IPS DF 6.9 (cell line): ENCODE measurements around the gene MUC5AC.

ENCODE experiments used
- DNase-seq: peaks from one replicate; pipeline ENCODE4 v3.0.0-alpha.2; 2013; ENCODE audit warnings: low read depth, low spot score
- H3K27ac ChIP-seq: one replicate; pipeline ENCODE4 v1.5.1; 2013; ENCODE audit warnings: low read length, control low read depth
- H3K27me3 ChIP-seq: 2 replicates; pipeline ENCODE4 v1.6.1; 2013; ENCODE audit warnings: mild to moderate bottlenecking, low read length; ENCODE audit not compliant: control insufficient read depth, insufficient read depth
- H3K36me3 ChIP-seq: 2 replicates; pipeline ENCODE4 v1.6.1; 2013; ENCODE audit warnings: low read length; ENCODE audit not compliant: control insufficient read depth, insufficient read depth
- H3K4me1 ChIP-seq: 2 replicates; pipeline ENCODE4 v1.6.1; 2013; ENCODE audit warnings: low read length; ENCODE audit not compliant: control insufficient read depth, insufficient read depth
- H3K4me3 ChIP-seq: 2 replicates; pipeline ENCODE4 v1.5.1; 2013; ENCODE audit warnings: mild to moderate bottlenecking, low read length
- H3K9me3 ChIP-seq: 2 replicates; pipeline ENCODE4 v1.6.1; 2013; ENCODE audit warnings: low read length, inconsistent platforms; ENCODE audit not compliant: control insufficient read depth, insufficient read depth
- WGBS: extraction: QIAGEN DNeasy Blood & Tissue Kit; methylation state at CpG from one replicate; pipeline ENCODE4 v1.1.7; 2013; ENCODE audit warnings: mixed read lengths, missing lambda C conversion rate; ENCODE audit not compliant: insufficient read length, insufficient coverage; 5-methylcytosine and 5-hydroxymethylcytosine counted together

The MUC5AC gene

DNA sequence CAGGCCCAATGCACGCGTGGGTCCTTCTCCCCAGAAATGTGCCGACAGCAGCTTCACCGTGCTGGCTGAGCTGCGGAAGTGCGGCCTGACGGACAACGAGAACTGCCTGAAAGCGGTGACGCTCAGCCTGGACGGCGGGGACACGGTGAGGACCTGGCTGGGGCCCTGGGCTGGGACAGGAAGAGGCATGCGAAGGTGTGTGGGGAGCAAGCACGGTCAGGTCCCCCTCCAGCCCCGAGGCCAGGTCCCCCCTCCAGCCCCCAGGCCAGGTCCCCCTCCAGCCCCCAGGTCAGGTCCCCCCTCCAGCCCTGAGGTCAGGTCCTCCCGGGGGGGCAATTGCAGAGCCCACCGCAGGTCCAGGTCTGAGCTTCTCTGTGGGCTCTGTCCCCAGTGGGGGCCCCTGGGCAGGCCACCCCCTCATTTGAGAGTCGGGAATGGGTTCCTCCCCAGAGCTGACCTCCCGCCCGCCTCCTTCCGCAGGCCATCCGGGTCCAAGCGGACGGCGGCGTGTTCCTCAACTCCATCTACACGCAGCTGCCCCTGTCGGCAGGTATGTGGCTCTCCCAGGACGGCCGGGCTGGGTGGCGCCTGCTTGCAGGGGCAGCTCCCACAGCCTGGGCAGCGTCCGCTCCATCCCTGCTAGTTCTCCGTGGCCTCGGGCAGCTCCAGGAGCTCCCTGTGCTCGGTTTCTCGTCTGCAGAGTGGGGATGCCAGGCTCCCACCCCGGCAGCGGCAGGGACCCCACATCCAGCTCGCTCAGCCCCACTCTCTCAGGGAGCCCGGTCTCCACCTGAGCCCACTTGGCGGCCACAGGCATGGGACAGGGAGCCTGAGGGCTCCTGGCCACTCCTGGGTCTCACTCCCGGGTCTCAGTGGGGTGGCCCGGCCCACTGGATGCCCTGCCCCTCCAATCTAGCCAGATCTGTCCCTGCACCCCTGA, 73.0 kb downstream of the MUC5AC start:
- H3K4me3 ChIP-seq = no peak overlapping the region
- no peak for DNase-seq
- no peaks in the 10 kb centered on the region for H3K4me1 ChIP-seq
- H3K36me3 ChIP-seq = no peaks in the 10 kb centered on the region; the same call in 1 of the 2 replicates
- no peaks in the 10 kb centered on the region; the same call in 1 of the 2 replicates for H3K9me3 ChIP-seq
- no CpG with 5 or more reads among the region's 45 CpGs for WGBS
- H3K27me3 ChIP-seq = no peaks in the 10 kb centered on the region
- no peak overlapping the region for H3K27ac ChIP-seq

DNA sequence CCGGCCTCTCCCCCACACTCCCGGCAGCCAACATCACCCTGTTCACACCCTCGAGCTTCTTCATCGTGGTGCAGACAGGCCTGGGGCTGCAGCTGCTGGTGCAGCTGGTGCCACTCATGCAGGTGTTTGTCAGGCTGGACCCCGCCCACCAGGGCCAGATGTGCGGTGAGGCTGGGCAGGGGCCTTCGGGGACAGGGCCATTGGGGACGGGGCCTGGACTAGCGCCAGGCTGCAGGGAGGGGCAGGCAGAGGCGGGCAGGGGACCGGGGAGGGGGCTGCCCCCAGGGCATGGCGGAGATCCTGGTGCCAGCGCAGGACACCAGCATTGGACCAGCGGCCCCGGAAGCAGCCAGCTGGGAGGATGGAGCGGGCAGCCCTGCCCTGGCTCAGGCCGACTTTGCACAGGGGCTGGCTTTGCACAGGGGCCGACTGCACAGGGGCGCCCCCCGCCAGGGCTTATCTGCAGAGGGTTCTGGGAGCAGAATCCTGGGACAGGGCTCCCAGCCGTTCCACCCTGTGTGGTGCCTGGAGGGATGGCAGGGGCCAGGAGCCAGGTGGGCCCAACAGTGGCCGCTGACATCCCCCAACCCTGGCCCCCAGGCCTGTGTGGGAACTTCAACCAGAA, 73.8 kb downstream of the MUC5AC start:
- H3K9me3 ChIP-seq = no peaks in the 10 kb centered on the region; the same call in 1 of the 2 replicates
- no peak overlapping the region for H3K27ac ChIP-seq
- DNase-seq = no peak
- WGBS = no CpG with 5 or more reads among the region's 22 CpGs
- H3K36me3 ChIP-seq = no peaks in the 10 kb centered on the region; the same call in 1 of the 2 replicates
- H3K27me3 ChIP-seq = no peaks in the 10 kb centered on the region
- H3K4me1 ChIP-seq = no peaks in the 10 kb centered on the region
- no peak overlapping the region for H3K4me3 ChIP-seq

DNA sequence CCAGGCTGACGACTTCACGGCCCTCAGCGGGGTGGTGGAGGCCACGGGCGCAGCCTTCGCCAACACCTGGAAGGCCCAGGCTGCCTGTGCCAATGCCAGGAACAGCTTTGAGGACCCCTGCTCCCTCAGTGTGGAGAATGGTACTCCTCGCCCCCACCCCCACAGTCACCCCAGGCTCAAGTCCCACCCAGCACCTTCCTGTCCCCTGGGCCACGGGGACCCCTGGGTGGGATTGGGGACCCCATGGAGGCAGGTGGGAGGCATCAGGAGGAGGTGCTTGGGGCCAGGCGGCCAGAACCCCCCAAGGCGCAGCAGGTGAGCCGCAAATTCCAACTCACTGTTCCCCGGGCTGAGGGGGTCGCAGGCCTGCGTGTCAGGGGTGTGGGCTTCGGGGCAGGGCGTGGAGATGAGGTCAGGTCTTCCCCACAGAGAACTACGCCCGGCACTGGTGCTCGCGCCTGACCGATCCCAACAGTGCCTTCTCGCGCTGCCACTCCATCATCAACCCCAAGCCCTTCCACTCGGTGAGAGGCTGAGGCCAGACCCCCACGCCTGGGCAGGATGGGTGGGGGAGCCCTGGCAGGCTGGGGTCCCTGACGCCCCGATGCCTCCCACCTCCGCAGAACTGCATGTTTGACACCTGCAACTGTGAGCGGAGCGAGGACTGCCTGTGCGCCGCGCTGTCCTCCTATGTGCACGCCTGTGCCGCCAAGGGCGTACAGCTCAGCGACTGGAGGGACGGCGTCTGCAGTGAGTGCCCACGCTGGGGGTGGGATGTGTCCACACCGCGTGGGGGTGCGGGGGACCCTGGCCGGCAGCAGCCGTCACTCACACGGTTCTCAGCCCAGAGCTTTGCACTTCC, 74.5 kb downstream of the MUC5AC start:
- no peaks in the 10 kb centered on the region for H3K27me3 ChIP-seq

DNA sequence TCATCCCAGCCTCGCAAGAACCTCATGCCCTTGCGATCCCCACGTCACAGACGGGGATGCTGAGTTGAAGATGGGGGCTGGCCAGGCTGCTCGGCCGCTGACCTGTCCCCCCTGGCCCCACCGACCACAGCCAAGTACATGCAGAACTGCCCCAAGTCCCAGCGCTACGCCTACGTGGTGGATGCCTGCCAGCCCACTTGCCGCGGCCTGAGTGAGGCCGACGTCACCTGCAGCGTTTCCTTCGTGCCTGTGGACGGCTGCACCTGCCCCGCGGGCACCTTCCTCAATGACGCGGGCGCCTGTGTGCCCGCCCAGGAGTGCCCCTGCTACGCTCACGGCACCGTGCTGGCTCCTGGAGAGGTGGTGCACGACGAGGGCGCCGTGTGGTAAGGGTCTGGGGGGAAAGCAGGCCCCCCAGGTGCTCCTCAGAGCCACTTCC, 75.1 kb downstream of the MUC5AC start:
- no CpG with 5 or more reads among the region's 30 CpGs for WGBS
- no peaks in the 10 kb centered on the region; the same call in 1 of the 2 replicates for H3K36me3 ChIP-seq
- H3K4me3 ChIP-seq = no peak overlapping the region
- H3K4me1 ChIP-seq = no peaks in the 10 kb centered on the region
- no peaks in the 10 kb centered on the region; the same call in 1 of the 2 replicates for H3K9me3 ChIP-seq
- H3K27ac ChIP-seq = no peak overlapping the region
- DNase-seq = no peak
- H3K27me3 ChIP-seq = no peaks in the 10 kb centered on the region

More for the DNA sequence above, 74.5 kb downstream of the MUC5AC start:
- Histone ChIP-seq H3K4me3 (no peak overlapping the region), H3K9me3 (no peaks in the 10 kb centered on the region; the same call in 1 of the 2 replicates), H3K27ac (no peak overlapping the region), H3K4me1 (no peaks in the 10 kb centered on the region), H3K36me3 (no peaks in the 10 kb centered on the region; the same call in 1 of the 2 replicates)
- WGBS = no CpG with 5 or more reads among the region's 46 CpGs
- DNase-seq = no peak

DNA sequence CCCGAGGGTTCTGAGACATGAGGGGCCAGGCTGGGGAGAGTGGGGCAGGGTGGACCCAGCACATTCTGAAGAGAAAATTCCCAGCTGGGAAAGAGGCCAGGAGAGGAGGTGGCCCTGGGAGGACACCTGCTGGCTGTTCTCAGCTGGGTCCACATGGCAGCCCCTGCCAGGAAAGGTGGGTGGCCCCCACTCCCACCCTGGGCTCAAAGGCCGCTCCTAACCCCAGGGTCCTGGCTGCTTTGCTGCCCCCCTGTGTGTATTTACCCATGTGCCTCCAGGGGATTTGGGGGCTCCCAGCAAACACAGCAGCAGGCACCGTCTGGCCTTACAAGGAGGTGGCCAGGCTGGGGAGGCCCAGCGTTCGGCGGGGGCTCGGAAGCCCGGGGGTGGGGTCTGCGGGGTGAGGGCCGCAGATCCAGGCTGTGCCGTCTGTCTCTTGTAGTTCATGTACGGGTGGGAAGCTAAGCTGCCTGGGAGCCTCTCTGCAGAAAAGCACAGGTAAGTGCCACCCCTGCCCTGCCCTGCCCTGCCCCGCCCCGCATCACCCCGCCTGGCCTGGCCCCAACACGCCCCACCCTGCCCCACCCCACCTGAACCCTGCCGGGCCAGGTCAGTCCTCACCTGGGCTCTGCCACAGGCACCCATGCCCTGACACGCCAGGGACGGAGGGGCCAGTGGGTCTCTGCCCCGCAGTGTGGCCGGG, 75.7 kb downstream of the MUC5AC start:
- no CpG with 5 or more reads among the region's 21 CpGs for whole genome bisulfite sequencing
- H3K4me3 ChIP-seq = no peak overlapping the region
- no peaks in the 10 kb centered on the region for H3K27me3 ChIP-seq
- H3K9me3 ChIP-seq = no peaks in the 10 kb centered on the region; the same call in 1 of the 2 replicates
- no peaks in the 10 kb centered on the region for H3K4me1 ChIP-seq
- H3K27ac ChIP-seq = no peak overlapping the region
- DNase-seq = no peak
- no peaks in the 10 kb centered on the region; the same call in 1 of the 2 replicates for H3K36me3 ChIP-seq

DNA sequence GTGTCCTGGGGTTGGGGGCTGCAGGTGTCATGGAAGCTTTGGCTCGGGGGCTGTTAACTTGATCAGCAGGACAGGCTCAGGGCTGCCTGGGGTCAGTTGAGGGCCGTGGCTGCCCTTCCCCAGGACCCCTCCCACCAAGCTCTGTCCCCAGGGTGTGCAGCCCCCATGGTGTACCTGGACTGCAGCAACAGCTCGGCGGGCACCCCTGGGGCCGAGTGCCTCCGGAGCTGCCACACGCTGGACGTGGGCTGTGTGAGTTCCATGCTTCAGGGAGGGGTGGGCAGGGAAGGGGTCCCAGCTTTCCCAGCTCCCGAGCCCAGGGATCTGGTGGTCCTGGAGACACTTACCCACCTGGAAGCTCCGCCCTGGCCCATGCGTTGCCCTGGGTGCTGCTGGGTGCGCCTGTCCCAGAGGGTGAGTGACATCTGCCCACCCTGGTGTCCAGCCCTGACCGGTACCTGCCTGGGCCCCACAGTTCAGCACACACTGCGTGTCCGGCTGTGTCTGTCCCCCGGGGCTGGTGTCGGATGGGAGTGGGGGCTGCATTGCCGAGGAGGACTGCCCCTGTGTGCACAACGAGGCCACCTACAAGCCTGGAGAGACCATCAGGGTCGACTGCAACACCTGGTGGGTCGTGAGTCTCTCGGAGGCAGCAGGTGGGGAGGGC, 76.4 kb downstream of the MUC5AC start:
- Histone ChIP-seq H3K4me1 (no peaks in the 10 kb centered on the region), H3K27ac (no peak overlapping the region), H3K9me3 (no peaks in the 10 kb centered on the region; the same call in 1 of the 2 replicates), H3K27me3 (no peaks in the 10 kb centered on the region), H3K36me3 (no peaks in the 10 kb centered on the region; the same call in 1 of the 2 replicates), H3K4me3 (no peak overlapping the region)
- no peak for DNase-seq
- no CpG with 5 or more reads among the region's 22 CpGs for WGBS

DNA sequence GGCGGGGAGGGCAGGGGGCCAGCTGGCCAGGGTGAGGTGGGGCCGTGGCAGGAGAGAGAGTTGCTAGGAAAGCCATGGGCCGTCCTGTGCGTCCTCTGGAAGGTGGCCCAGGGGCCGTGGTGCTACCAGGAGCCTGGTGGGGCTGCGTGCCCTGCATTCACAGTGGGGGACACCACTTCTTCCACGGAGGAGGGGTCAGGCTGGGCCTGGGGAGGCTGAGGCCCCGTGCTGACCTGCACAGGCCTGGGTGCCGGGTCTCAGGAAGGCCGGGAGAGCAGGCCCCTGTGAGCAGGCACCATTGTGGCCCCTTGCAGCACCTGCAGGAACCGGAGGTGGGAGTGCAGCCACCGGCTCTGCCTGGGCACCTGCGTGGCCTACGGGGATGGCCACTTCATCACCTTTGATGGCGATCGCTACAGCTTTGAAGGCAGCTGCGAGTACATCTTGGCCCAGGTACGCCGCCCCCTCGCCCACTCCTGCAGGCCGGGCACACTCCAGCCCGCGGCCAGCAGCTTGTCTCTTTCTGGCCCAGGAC, 77.1 kb downstream of the MUC5AC start:
- Histone ChIP-seq H3K27ac (no peak overlapping the region), H3K4me3 (no peak overlapping the region), H3K27me3 (no peaks in the 10 kb centered on the region), H3K36me3 (no peaks in the 10 kb centered on the region; the same call in 1 of the 2 replicates), H3K9me3 (no peaks in the 10 kb centered on the region; the same call in 1 of the 2 replicates), H3K4me1 (no peaks in the 10 kb centered on the region)
- DNase-seq = no peak
- no CpG with 5 or more reads among the region's 23 CpGs for WGBS

DNA sequence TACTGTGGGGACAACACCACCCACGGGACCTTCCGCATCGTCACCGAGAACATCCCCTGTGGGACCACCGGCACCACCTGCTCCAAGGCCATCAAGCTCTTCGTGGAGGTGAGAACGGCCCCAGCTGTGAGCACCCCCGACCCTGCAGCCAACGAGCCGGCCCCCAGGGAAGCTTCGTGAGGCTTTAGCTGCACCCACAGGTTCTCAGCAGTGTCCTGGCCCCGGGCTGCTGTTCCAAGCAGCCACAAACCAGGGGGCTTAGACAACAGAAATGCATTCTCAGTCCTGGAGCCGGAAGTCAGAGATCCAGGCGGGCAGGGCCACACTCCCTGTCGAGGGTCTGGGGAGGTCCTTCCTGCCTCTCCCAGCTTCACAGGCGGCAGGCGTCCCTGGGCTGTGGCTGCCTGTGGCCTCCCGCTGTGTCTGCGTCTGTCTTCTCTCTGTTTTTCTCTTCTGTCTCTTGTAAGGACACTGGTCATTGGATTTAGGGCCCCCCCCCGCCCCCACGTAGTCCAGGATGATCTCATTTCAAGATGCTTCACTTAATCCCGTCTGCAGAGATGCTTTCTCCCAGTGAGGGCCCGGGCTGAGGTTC, 77.7 kb downstream of the MUC5AC start:
- Histone ChIP-seq H3K27me3 (no peaks in the 10 kb centered on the region), H3K27ac (no peak overlapping the region), H3K36me3 (no peaks in the 10 kb centered on the region; the same call in 1 of the 2 replicates), H3K4me3 (no peak overlapping the region), H3K9me3 (no peaks in the 10 kb centered on the region; the same call in 1 of the 2 replicates), H3K4me1 (no peaks in the 10 kb centered on the region)
- no CpG with 5 or more reads among the region's 23 CpGs for WGBS
- no peak for DNase-seq

DNA sequence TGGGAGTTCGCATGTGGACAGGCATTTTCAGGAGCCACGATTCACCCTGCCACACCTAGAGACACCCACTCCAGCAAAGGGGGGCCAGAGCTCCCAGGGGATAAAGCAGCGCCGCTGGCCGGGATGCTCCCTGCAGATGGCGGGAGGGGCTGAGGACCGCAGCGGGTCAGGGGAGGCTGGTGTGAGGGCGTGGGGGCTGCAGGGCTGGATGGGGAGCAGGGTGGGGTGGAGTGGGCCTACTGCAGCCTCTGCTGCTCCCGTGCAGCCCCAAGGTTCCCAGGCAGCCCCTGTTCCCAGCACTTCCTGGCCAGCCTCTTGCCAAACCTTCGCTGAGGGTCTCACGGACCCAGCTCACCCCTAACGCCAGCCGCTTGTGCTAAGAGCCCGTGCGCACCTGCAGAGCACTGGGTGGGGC, 78.2 kb downstream of the MUC5AC start:
- H3K4me1 ChIP-seq = no peaks in the 10 kb centered on the region
- WGBS = no CpG with 5 or more reads among the region's 16 CpGs
- DNase-seq = no peak
- no peaks in the 10 kb centered on the region for H3K27me3 ChIP-seq
- H3K4me3 ChIP-seq = no peak overlapping the region
- H3K36me3 ChIP-seq = no peaks in the 10 kb centered on the region; the same call in 1 of the 2 replicates
- H3K9me3 ChIP-seq = no peaks in the 10 kb centered on the region; the same call in 1 of the 2 replicates
- H3K27ac ChIP-seq = no peak overlapping the region
